IMR-90 (cell line): Measurements from ENCODE around the gene RAB29. TPM values are rescaled to one million over a fixed set of nuclear protein-coding genes. Genes with fewer than 3 reads are reported as not detected.

Experiments
- ATAC-seq: fragments of 200-7000 bp; cut with Tn5 transposase; 2 replicates; pipeline ENCODE4 v1.9.1; 2020; ENCODE audit warnings: low read depth, mild to moderate bottlenecking, moderate library complexity
- BruUV-seq: library from RNA; stranded (reverse); fragments of 400-500 nt; replicated peaks from 2 replicates; lab custom pipeline; 2021; lab: Mats Ljungman, UMichigan
- CTCF ChIA-PET: fragments of 300-600 bp; formaldehyde crosslinking; extraction: SDS; loops from one replicate; lab custom pipeline; 2021; ENCODE audit warnings: antibody characterized with exemption; lab: Yijun Ruan, JAX
- POLR2A ChIA-PET: fragments of 300-600 bp; sonication (Branson Sonifier 250); formaldehyde crosslinking; loops from one replicate; lab custom pipeline; 2022; ENCODE audit warnings: antibody characterized with exemption; ENCODE audit not compliant: unreplicated experiment; lab: Charles Lee
- DNase-seq: peaks from one replicate; pipeline ENCODE4 v3.0.0; 2013
- H2AFZ ChIP-seq: replicated peaks from 2 replicates; pipeline ENCODE3; 2013; ENCODE audit warnings: low read length, mild to moderate bottlenecking; ENCODE audit not compliant: poor library complexity
- H2AK5ac ChIP-seq: 2 replicates; pipeline ENCODE4 v1.6.1; 2013; ENCODE audit warnings: low read depth, low read length, inconsistent platforms
- H2AK9ac ChIP-seq: replicated peaks from 2 replicates; pipeline ENCODE3; 2013; ENCODE audit warnings: mild to moderate bottlenecking, low read depth, low read length, moderate library complexity; ENCODE audit not compliant: poor library complexity
- H2BK120ac ChIP-seq: 2 replicates; pipeline ENCODE4 v1.6.1; 2013; ENCODE audit warnings: low read depth, low read length, inconsistent platforms
- H2BK15ac ChIP-seq: 3 replicates; pipeline ENCODE4 v1.6.1; 2013; ENCODE audit warnings: low read depth, low read length, inconsistent platforms
- H2BK20ac ChIP-seq: 2 replicates; pipeline ENCODE4 v1.6.1; 2013; ENCODE audit warnings: low read depth, mild to moderate bottlenecking, inconsistent platforms, low read length, moderate library complexity
- H2BK5ac ChIP-seq: 2 replicates; pipeline ENCODE4 v1.6.1; 2013; ENCODE audit warnings: mild to moderate bottlenecking, low read depth, low read length, inconsistent platforms; ENCODE audit not compliant: poor library complexity, severe bottlenecking
- H3K14ac ChIP-seq: replicated peaks from 2 replicates; pipeline ENCODE4 v1.6.1; 2013; ENCODE audit warnings: low read depth, low read length, inconsistent platforms
- H3K18ac ChIP-seq: 2 replicates; pipeline ENCODE4 v1.6.1; 2013; ENCODE audit warnings: low read depth, low read length, control low read depth
- H3K23ac ChIP-seq: 2 replicates; pipeline ENCODE4 v1.6.1; 2013; ENCODE audit warnings: low read depth, low read length, inconsistent platforms
- H3K27ac ChIP-seq: 2 replicates; pipeline ENCODE4 v1.5.1; 2013; ENCODE audit warnings: mild to moderate bottlenecking, control low read depth, low read length; ENCODE audit not compliant: insufficient read depth
- H3K27me3 ChIP-seq: 2 replicates; pipeline ENCODE4 v1.6.1; 2013; ENCODE audit warnings: low read length; ENCODE audit not compliant: control insufficient read depth, insufficient read depth
- H3K36me3 ChIP-seq: 2 replicates; pipeline ENCODE4 v1.6.1; 2013; ENCODE audit warnings: low read length, mixed read lengths; ENCODE audit not compliant: control insufficient read depth, insufficient read depth
- H3K4ac ChIP-seq: 2 replicates; pipeline ENCODE4 v1.6.1; 2013; ENCODE audit warnings: low read depth, low read length, inconsistent platforms
- H3K4me1 ChIP-seq: 2 replicates; pipeline ENCODE4 v1.6.1; 2013; ENCODE audit warnings: low read length, mixed read lengths; ENCODE audit not compliant: control insufficient read depth, insufficient read depth
- H3K4me2 ChIP-seq: 2 replicates; pipeline ENCODE4 v1.6.1; 2013; ENCODE audit warnings: low read depth, mild to moderate bottlenecking, control low read depth, low read length, moderate library complexity
- H3K4me3 ChIP-seq: 2 replicates; pipeline ENCODE4 v1.5.1; 2013; ENCODE audit warnings: low read depth, mild to moderate bottlenecking, control low read depth, low read length, moderate library complexity; ENCODE audit not compliant: insufficient read depth
- H3K56ac ChIP-seq: 2 replicates; pipeline ENCODE4 v1.6.1; 2013; ENCODE audit warnings: low read length, inconsistent platforms; ENCODE audit not compliant: insufficient read depth; ENCODE audit errors: extremely low read depth
- H3K79me1 ChIP-seq, 2 experiments: 2 replicates each; pipeline ENCODE4 v1.6.1; 2013; ENCODE audit warnings: low read length in 2 of 2, inconsistent platforms in 1 of 2, low read depth in 1 of 2
- H3K9ac ChIP-seq: 2 replicates; pipeline ENCODE4 v1.6.1; 2013; ENCODE audit warnings: low read depth, low read length, control low read depth
- H3K9me1 ChIP-seq: 2 replicates; pipeline ENCODE4 v1.6.1; 2013; ENCODE audit warnings: low read length, inconsistent platforms; ENCODE audit not compliant: insufficient read depth
- H3K9me3 ChIP-seq: 2 replicates; pipeline ENCODE4 v1.6.1; 2013; ENCODE audit warnings: low read length; ENCODE audit not compliant: control insufficient read depth, insufficient read depth
- H4K20me1 ChIP-seq: 2 replicates; pipeline ENCODE4 v1.6.1; 2013; ENCODE audit warnings: low read length, inconsistent platforms; ENCODE audit not compliant: insufficient read depth
- H4K5ac ChIP-seq: 2 replicates; pipeline ENCODE4 v1.6.1; 2013; ENCODE audit warnings: mild to moderate bottlenecking, low read depth, low read length, control low read depth
- H4K8ac ChIP-seq, 2 experiments: 2 replicates each; pipeline ENCODE4 v1.6.1; 2013; ENCODE audit warnings: low read depth in 2 of 2, low read length in 2 of 2, control low read depth in 1 of 2, inconsistent platforms in 1 of 2
- H4K91ac ChIP-seq: 2 replicates; pipeline ENCODE4 v1.6.1; 2013; ENCODE audit warnings: low read depth, low read length, inconsistent platforms; ENCODE audit not compliant: insufficient read depth
- CEBPB ChIP-seq: IDR thresholded peaks from 2 replicates; pipeline ENCODE4 v1.6.1; 2012; ENCODE audit warnings: low read depth, low read length, improper control_type of control experiment
- CHD1 ChIP-seq: IDR thresholded peaks from 2 replicates; pipeline ENCODE4 v1.6.1; 2012; ENCODE audit warnings: low read depth, low read length, improper control_type of control experiment
- CTCF ChIP-seq: conservative IDR thresholded peaks from 2 replicates; pipeline ENCODE4 v1.5.1; 2012; ENCODE audit warnings: mild to moderate bottlenecking, low read depth, low read length, improper control_type of control experiment
- ELK1 ChIP-seq: fragments of 150-350 bp; IDR thresholded peaks from 2 replicates; pipeline ENCODE4 v1.6.1; 2016; ENCODE audit warnings: low read depth, mild to moderate bottlenecking, low read length, moderate library complexity, borderline replicate concordance
- MAZ ChIP-seq: IDR thresholded peaks from 2 replicates; pipeline ENCODE4 v1.6.1; 2012; ENCODE audit warnings: low read depth, mild to moderate bottlenecking, low read length, improper control_type of control experiment, moderate library complexity, borderline replicate concordance
- NFE2L2 ChIP-seq: fragments of 150-350 bp; IDR thresholded peaks from 2 replicates; pipeline ENCODE4 v1.6.1; 2016; ENCODE audit warnings: low read depth, mild to moderate bottlenecking, low read length
- RCOR1 ChIP-seq: IDR thresholded peaks from 2 replicates; pipeline ENCODE4 v1.6.1; 2012; ENCODE audit warnings: mild to moderate bottlenecking, low read length, improper control_type of control experiment; ENCODE audit not compliant: insufficient replicate concordance
- USF2 ChIP-seq: fragments of 150-350 bp; IDR thresholded peaks from 2 replicates; pipeline ENCODE4 v1.6.1; 2017; ENCODE audit warnings: mild to moderate bottlenecking, antibody characterized with exemption, low read length, low read depth
- WGBS, 2 experiments: methylation state at CpG; one replicate each; pipeline versions ENCODE4 v1.1.5 to v1.1.7; 2013; ENCODE audit warnings: missing lambda C conversion rate in 2 of 2; ENCODE audit not compliant: insufficient read length in 1 of 2; ENCODE audit errors: extremely low coverage in 2 of 2; 5-methylcytosine and 5-hydroxymethylcytosine counted together
- dilution Hi-C: fragments of 300-500 bp; cut with HindIII; formaldehyde crosslinking; loops from one replicate; pipeline ENCODE4 v1.14.3; 2018; ENCODE audit warnings: low sequenced_read_pairs; ENCODE audit not compliant: unreplicated experiment
- in situ Hi-C: fragments of 300-500 bp; cut with MboI; formaldehyde crosslinking; loops from 3 replicates; pipeline ENCODE4 v1.14.3; 2019; ENCODE audit warnings: low sequenced_read_pairs, inconsistent platforms, mixed read lengths
- intact Hi-C: fragments of 100-400 bp; cut with micrococcal nuclease; formaldehyde crosslinking; loops from 2 replicates; pipeline ENCODE4 v1.10.0; 2022
- polyA plus RNA-seq, 3 experiments: library from polyadenylated mRNA; depleted of rRNA; stranded (reverse); fragments of >200 nt; gene quantifications; 2 replicates each; pipeline ENCODE4 v1.2.3, GENCODE V29; 2012; ENCODE audit warnings: low replicate concordance in 1 of 3
- total RNA-seq: library from RNA; depleted of rRNA; stranded (reverse); fragments of >200 nt; gene quantifications from 2 replicates; pipeline ENCODE4 v1.2.3, GENCODE V29; 2012

Gene RAB29
- total and polyA plus RNA-seq, 2 of the 4 experiments (the other 2 are of a cell fraction), result 5.7 to 7.3 TPM

GRCh38 chr1:205805082-205805711 is 29.9 kb upstream of the RAB29 start:
- Histone ChIP-seq H2AFZ (no peak overlapping the region), H2AK5ac (no peak overlapping the region), H2AK9ac (no peak overlapping the region), H3K27me3 (no peaks in the 10 kb centered on the region), H3K36me3 (peaks cover 23% of the 10 kb centered on the region), H4K20me1 (0 out of 2 replicates have a peak, but pooled peaks cover 6% of the 10 kb centered on the region), H3K9me3 (no peaks in the 10 kb centered on the region), H3K4me3 (no peak overlapping the region), H3K23ac (no peak overlapping the region), H2BK20ac (no peak overlapping the region), H2BK15ac (no peak overlapping the region), H3K4me1 (no peaks in the 10 kb centered on the region), H3K14ac (no peak overlapping the region), H3K9me1 (peaks cover 9% of the 10 kb centered on the region; the same call in 1 of the 2 replicates), H3K4me2 (no peak overlapping the region), H3K79me1 (peaks cover 27 to 35% of the 10 kb centered on the region in 2 experiments), H4K5ac (no peak overlapping the region), H3K18ac (no peak overlapping the region), H3K4ac (no peak overlapping the region), H4K91ac (no peak overlapping the region), H2BK5ac (no peak overlapping the region), H2BK120ac (no peak overlapping the region), H4K8ac (no peak overlapping the region), H3K9ac (no peak overlapping the region), H3K27ac (no peak overlapping the region), H3K56ac (no peak overlapping the region)
- ChIA-PET CTCF (interaction anchor here (2.4 kb wide), 1 partner anchor 172 kb away, joined by 6 read pairs; no protein-coding TSS in a partner anchor), POLR2A (no interaction called here)
- no TSS peak for BruUV-seq
- no peak for TF ChIP-seq NFE2L2
- TF ChIP-seq USF2, result no peak
- TF ChIP-seq RCOR1, result no peak
- no peak for TF ChIP-seq CTCF
- no peak for TF ChIP-seq CHD1
- no peak for TF ChIP-seq CEBPB
- TF ChIP-seq ELK1, result no peak
- TF ChIP-seq MAZ, result no peak
- no CpG with 5 or more reads among the region's 5 CpGs for WGBS, 2 experiments
- in situ Hi-C loops (no loop called here), dilution Hi-C loops (no loop called here), intact Hi-C loops (no loop called here)
- peak; percentile 29; the same call in 1 of the 2 replicates for ATAC-seq
- no peak for DNase-seq
